ENCODE results near the gene GLRA3. TPM values are rescaled to one million over a fixed set of nuclear protein-coding genes. Genes with fewer than 3 reads are reported as not detected.

Gene GLRA3
- total and polyA plus RNA-seq, 11 donors = 0.02 TPM; not detected in 10

GRCh38 chr4:174658246-174658645 is 170.8 kb downstream of the GLRA3 start:
- TF ChIP-seq CTCF (IDR thresholded peaks at IDR 0.05) = no peak
- no peak for TF ChIP-seq POLR2A (IDR thresholded peaks at IDR 0.05)
- peaks cover 0 to 10% (median 0%) of the 10 kb centered on the region in 12 donors for H3K9me3 ChIP-seq
- intact Hi-C loops (cut with DNase I) = no loop called here
- DNase-seq (no peak), ATAC-seq (no peak)
- H3K27ac ChIP-seq = no peak overlapping the region
- H3K27me3 ChIP-seq = no peaks in the 10 kb centered on the region
- H3K4me1 ChIP-seq = no peaks in the 10 kb centered on the region
- no peak overlapping the region for H3K4me3 ChIP-seq
- no peaks in the 10 kb centered on the region for H3K36me3 ChIP-seq
- WGBS, 4 donors = 54 to 82% (median 69%) methylated on average over 3 of the region's 3 CpGs

GRCh38 chr4:174657472-174657871 is 171.6 kb downstream of the GLRA3 start:
- no peaks in the 10 kb centered on the region for H3K27me3 ChIP-seq
- H3K36me3 ChIP-seq = no peaks in the 10 kb centered on the region
- no peak overlapping the region for H3K4me3 ChIP-seq
- intact Hi-C loops (cut with DNase I) = no loop called here
- no peaks in the 10 kb centered on the region for H3K4me1 ChIP-seq
- peaks cover 0 to 10% (median 0%) of the 10 kb centered on the region in 12 donors for H3K9me3 ChIP-seq
- no peak overlapping the region for H3K27ac ChIP-seq
- WGBS, 4 donors = 62 to 72% (median 67%) methylated on average over 6 of the region's 6 CpGs
- no peak for DNase-seq
- no peak for ATAC-seq
- no peak for TF ChIP-seq CTCF (IDR thresholded peaks at IDR 0.05)
- TF ChIP-seq POLR2A (IDR thresholded peaks at IDR 0.05) = no peak

- intact Hi-C loops (cut with DNase I) = no loop called here
- TF ChIP-seq CTCF (IDR thresholded peaks at IDR 0.05) (no peak), POLR2A (IDR thresholded peaks at IDR 0.05) (no peak)
- no peak overlapping the region for H3K4me3 ChIP-seq
- WGBS, 4 donors = 75 to 83% (median 80%) methylated on average over 4 of the region's 4 CpGs
- H3K27me3 ChIP-seq = no peaks in the 10 kb centered on the region
- DNase-seq (no peak), ATAC-seq (no peak)
- peaks cover 0 to under 1% (median 0%) of the 10 kb centered on the region in 12 donors for H3K9me3 ChIP-seq
- no peaks in the 10 kb centered on the region for H3K36me3 ChIP-seq
- H3K27ac ChIP-seq = no peak overlapping the region
- H3K4me1 ChIP-seq = no peaks in the 10 kb centered on the region
Measured at GRCh38 chr4:174654634-174655033, 174.4 kb downstream of the GLRA3 start.

- WGBS, 4 donors = 37 to 81% (median 60%) methylated on average over 2 of the region's 2 CpGs
Measured at GRCh38 chr4:174650711-174651355, 178.2 kb downstream of the GLRA3 start.

More at GRCh38 chr4:174650711-174651355, 178.2 kb downstream of the GLRA3 start:
- intact Hi-C loops (cut with DNase I) = no loop called here
- TF ChIP-seq POLR2A (IDR thresholded peaks at IDR 0.05) (no peak), CTCF (IDR thresholded peaks at IDR 0.05) (no peak)
- H3K27ac ChIP-seq = no peak overlapping the region
- ATAC-seq = no peak
- H3K4me1 ChIP-seq = peaks cover 0 to 3% (median 0%) of the 10 kb centered on the region in 12 donors
- no peaks in the 10 kb centered on the region for H3K36me3 ChIP-seq
- no peaks in the 10 kb centered on the region for H3K9me3 ChIP-seq
- DNase-seq = no peak
- no peak overlapping the region for H3K4me3 ChIP-seq
- H3K27me3 ChIP-seq = no peaks in the 10 kb centered on the region
